CD1c-positive myeloid dendritic cell (primary cell): Measurements from ENCODE around the gene SETD2.

Source experiments
- DNase-seq: peaks from one replicate; pipeline ENCODE4 v3.0.0-alpha.2; 2016; ENCODE audit errors: extremely low spot score

Gene SETD2

DNA sequence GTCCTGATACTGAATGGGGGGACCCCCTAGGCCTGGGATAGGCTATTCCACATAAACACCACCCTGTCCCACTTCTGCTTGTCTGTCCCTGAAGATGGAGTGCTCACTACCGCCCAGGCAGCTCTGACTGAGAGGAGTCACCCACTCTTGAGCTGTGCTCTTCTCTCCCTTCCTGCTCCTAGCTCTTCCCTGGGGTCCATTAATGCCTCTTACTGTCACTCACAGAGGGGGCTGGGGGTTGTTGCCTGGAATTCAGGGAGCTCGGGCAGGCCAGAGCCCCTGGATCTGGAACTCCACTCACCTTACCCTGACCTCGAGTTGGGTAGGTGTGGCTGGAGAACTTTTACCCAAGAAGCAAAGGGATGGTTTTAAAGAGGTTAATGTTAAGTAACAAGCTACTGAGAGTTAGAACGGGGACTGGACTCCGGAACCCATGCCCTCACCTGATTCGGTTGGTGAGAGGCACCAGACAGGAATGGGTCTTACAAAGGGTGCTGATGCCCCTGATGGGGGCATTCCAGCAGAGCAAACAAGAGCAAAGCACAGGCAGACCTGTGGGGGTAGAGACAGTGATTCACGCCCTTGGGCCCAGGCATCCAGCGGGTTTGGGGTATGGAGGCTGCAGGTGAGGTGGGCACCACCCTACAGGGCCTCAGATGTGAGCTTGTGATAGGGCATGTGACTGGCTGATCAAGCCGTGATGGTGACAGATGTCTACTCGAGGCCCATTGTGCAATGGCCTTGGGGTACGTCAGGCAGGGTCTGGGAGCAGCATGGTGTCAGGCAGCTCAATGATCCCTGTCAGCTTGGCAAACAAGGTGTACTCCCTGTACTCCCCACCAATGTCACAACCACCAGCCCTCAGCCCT is 179.1 kb downstream of the SETD2 start:
- DNase-seq: no peak

DNA sequence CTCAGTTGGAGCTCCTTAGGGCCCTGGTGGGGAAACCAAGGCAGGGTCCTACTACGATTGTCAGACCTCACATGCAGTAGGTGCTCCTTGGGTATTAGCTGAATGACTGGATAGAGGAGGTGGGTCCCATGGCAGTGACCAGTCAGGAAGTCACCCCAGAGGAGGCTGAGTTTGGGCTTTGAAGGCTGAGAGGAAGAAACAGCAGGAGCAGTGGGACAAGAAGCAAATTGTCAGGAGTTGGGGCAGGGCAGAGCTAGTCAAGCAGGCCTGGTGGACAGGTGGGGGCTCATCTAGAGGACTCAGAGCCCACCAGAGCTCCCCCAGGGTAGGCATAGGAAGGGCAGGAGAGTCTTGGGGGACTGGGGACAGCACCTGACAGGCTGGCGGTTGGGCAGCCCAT is 181.4 kb downstream of the SETD2 start:
- no peak for DNase-seq

DNA sequence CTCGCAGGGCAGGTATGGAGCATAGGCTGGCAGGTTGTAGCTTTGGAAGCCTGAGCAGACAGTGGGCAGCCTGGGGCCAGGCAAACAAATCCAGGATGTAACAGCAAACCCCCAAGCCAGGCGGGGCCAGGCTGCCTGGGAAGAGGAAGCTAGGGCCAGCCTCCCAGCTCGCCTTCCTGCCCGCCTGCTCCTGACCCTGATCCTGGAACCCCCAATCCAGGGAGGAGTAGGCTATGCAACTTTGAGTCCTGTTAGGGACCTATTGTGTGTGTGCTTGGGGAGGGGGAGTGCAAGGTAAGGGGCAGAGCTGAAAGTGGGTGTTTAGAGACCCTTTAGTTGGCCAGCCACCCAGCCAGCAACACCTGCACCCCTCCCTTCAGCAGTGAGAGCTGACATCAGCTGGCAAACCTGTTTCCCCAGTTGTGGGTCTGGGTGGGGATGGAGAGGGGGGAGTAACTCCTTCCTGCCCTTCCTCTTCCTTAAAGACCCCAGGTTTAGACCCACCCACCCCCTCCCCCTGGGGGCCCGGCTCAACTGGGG is 181.9 kb downstream of the SETD2 start:
- peak; percentile 48 for DNase-seq

DNA sequence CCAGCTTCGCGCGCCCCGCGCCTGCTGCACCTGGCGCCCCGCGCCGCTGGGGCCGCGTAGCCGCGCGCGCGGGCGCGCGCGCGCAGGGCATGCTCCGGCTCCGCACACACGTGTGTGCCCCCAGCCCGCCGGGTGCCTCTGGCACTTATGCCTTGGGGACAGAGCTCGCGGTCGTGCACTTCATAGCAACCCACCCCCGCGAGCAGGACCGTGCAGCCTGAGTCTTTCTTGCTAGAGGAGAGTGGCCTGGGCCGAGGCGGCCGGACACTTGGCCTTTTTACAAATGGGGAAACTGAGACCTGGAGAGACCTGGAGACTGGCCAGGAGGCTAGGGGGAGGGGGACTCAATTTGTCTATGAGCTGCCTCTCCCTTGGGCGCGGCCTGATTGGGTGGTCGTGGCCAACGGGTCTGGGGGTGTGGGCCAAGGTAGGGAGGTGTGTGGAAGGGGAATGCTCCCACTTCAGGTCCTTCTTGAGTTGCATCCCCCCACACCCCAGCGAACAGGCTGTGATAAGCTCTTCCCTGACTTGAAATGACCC is 183.9 kb downstream of the SETD2 start:
- DNase-seq: no peak

DNA sequence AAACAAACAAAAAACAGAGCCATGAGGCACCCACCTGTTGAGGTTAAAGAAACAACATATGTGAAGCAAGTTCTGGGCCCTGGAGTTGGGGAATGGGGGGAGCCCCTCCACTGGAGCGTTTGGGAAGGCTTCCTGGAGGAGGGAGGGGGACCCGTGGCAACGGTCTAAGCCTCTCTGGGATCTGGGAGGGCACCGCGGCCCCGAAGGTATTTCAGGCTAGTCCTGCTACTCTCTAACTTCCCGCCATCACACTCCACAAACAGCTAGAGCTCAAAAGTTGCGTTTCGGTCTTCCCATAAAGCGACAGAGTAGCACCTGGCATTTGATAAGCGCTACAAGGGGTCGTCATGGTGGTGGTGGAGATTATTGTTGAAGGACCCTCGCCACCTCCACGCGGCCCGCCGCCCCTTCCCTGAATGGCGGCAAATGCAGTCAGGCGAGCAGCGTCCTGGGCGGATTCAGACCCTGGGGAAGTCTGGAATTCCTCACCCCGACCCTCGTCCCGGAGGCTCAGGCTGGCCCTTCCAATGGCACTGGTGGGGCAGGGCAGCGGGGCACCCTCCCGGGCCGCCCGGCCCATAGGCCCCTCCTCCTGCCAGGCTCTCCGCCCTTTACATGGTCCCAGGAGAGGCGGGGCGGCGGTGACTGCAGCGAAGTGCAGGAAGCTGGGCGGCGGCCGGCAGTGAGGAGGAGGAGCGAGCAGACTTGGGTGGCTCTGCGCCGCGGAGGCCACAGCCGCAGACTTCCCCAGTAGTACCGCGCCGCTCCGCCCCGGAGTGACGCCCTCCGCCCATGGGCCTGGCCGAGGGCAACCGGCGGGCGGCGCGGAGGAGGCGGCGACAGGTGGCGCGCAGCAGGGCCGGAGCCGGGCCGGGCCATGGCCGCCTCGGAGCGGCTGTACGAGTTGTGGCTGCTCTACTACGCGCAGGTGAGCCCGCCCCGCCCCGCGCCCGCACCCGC is 184.6 kb downstream of the SETD2 start, which contains the start of gene NBEAL2:
TSS of gene NBEAL2 (plus strand) at position 682 of the 960 bp plus-strand sequence. CDS start at position 878, 196 bp downstream.
- DNase-seq: peak; percentile 97

DNA sequence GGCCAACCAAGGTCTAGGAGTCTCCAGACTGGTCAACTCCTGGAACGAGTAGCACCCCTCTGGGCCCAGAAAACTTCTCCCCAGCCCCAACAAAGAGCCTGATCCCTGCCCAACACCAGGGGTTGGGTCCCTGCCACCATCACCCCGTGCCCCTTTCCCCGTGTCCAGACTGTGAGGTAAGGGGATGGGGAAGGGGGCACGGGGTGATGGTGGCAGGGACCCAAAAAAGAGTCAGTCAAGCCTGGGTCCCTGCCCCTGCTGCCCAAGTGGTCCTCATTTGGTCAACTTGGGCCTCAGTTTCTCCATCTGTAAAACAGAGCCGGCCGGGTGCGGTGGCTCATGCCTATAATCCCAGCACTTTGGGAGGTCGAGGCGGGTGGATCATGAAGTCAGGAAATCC is 185.5 kb downstream of the SETD2 start:
- no peak for DNase-seq

DNA sequence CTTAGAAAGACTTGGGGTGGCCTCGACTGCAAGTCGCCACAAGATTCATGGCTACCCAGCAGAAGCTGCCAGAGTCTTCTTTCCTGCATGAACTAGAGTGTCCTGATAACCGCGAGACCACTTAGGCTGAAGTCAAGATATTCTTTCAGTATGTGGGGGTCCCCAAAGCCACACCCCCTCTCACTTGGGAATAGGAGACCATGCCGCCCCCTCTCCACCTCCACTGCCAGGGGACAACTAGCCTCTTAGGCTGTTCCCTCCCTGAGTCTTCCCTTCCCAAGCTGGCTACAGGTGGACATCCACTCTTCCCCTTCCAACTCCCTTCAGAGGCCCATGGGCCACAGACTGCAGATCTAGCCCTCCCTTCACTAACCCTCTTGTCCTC is 186.1 kb downstream of the SETD2 start:
- DNase-seq: no peak

DNA sequence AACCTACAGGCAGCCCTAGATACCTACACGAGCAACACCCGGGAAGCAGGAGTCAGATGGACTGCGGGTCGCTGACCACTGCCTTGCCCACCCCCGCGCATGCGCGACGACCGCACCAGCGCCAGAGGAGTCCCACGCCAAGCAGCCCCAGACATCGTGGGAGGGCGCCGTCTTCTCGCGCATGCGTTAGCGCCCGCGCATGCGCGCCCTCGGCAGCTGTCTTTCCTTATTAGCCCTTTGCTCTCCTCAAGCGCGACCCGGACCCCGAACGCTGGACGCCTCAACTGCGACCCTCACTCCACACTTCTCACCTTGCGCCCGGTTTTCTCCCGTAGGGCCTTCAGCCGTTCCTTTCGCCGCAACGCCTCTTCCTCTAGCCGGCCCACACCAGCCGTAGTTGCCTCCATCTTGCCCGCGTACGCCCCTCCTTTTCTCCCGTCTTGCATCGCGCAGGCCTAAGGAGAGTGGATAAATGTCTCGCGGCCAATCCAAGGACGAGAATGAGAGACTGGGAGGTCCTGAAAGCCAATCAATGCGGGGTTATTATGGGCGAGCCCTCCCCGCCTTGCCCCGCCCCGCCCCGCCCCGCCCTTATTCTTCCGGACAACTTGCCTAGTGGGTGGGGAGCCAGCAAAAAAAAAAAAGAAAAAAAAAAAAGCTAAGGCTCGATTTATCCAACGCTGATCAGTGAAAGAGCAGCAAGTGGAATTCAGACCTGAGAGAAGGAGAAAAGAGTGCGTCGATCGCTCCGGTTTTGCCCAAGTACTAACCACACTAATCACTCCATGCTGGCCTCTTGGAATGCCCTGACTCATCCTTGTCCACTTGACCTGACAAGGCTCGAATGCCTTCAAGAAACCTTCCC is 187.4 kb downstream of the SETD2 start, which contains the start of gene CCDC12:
TSS of gene CCDC12 (minus strand) at position 420 of the 865 bp plus-strand sequence. CDS start at position 407, 13 bp downstream.
- peak; percentile 98 for DNase-seq

DNA sequence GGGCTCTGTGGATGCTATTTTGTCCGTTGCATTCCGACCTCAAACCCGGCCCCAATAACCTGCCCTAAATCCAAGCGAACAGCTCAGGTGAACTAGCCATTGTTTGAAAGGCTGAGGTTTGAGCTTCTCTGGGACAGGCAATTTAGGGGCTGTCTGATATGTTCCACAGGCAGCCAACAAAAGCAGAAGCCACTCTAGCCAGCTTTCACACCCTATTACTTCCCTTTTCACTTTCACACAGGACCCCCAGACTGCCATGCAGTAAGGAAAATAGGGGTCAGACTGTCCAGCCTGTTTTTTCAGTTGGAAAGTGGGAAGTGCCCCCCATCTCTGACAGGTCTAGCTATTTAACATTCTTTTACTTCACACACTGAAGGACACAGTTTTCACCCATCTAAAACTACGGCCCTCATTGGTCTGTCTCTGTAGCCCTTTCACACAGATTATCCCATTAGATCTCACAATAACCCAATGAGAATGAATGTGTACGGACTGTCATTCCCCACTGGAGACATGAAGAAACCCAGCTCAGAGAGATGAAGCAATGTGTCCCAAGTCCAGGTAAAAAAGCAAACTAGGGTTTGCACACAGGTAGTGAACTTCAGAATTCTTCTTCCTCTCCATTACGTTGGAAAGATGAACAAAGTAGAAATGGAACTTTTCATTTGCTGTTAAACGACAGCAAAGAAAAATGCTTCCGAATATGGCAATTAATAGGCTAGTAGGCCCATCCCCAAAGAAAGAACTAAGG is 189.3 kb downstream of the SETD2 start:
- DNase-seq: peak; percentile 61

DNA sequence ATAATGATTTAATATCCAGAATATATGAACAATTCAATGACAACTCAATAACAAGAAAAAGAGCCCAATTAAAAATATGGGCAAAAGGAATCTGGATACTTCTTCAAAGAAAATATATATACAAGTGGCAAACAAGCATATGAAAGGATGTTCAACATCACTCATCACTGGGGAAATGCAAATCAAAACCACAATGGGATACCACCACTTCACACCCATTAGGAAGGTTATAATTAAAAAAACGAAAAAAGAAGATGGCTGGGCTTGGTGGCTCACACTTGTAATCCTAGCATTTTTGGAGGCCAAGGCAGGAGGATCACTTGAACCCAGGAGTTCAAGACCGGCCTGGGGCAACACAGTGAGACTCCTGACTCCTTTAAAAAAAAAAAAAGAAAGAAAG is 191.5 kb downstream of the SETD2 start:
- no peak for DNase-seq

DNA sequence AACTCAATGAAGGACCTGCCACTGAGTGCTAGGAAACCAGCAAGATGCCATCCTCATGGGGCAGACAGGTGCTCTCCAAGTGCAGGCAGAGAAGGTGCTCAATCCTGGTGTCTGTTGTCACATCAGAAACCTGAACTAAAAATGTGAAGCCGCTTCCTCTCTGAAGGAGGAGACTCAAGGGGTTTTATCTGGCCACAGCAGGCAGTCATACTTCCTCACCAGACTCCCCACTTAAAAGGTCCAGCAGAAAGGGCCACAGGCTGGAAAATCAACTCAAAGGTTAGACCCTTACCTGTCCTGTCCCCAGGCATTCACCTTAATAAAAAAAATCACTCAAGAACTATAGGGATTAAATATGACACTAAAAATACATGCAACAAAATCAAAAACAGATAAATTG is 192.2 kb downstream of the SETD2 start:
- no peak for DNase-seq

DNA sequence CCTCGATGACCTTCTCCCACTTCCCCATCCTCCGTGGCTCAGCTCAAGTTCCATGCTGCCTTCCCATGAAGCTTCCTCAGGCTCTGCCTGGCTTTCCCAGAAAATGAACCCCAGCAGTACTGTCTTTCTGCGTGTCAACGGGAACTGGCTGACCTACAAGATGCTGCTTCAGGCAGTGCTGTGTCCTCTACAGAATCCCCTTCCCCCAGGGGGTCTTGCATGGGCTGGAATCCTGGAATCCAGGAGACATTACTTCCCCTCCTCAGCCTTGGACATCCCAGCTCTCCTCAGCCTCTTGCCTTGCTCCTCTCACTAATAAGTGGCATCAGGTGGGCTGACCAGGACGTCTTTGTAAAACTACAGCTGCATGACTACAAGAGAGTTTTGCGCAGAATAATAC is 192.8 kb downstream of the SETD2 start:
- DNase-seq: no peak

DNA sequence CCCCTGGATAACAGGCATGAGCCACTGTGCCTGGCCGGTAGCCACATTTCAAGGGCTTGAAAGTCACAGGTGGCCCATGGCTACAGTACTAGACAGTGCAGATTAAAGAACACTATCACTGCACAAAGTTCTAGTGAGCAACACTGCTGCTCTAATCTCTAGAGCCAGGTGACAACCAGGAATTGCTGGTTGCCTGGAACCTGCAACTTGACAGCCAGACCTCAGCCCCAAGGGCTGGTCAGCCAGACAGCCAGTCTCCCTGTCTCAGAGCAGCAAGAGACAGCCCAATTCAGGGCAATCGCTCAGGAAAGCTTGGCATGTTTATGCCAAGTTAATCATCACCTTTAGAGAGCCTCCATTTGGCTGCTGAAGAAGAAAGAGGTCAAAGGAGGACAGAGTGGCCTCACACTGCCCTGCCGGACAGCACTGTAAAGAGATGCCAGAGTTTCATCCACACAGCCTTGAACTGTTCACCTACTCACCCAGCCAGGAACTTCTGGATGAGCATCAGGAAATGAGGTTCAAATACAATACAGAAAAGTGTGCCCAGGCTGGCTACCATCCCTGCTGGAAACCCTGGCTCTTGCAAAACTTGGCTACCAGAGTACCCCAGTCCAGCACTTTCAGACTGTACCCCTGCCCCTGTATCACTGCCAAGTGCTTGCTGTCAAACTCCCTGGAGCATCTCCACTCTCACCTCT is 193.4 kb downstream of the SETD2 start:
- no peak for DNase-seq

DNA sequence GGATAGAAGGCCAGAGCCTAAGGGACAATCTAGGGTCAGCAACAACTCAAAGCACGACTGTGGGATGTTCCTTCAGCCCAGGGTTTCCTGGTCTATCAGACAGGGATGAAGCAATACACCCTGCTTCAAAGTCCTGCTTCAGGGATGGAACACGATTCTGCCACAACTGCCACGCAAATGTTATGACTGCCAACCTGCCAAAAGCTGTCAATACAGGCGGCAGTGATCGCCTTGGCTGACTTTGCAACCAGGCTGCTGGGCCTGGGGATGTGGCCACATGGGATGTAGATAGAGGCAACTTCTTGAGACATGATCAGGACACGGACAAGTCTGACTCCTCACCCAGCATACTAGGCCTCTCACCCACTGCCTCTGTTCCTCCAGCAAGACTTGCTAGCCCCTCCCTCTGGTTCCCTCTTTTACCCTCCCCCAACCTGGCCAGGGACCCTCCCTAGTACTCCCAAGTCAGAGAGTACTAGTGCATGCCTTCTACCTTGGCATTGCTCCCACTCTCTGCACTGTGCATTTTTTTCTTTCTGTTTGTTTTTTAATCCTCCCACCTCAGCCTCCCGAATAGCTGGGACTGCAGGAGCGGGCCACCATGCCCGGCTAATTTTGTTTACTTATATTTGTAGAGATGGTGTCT is 195.0 kb downstream of the SETD2 start:
- no peak for DNase-seq

DNA sequence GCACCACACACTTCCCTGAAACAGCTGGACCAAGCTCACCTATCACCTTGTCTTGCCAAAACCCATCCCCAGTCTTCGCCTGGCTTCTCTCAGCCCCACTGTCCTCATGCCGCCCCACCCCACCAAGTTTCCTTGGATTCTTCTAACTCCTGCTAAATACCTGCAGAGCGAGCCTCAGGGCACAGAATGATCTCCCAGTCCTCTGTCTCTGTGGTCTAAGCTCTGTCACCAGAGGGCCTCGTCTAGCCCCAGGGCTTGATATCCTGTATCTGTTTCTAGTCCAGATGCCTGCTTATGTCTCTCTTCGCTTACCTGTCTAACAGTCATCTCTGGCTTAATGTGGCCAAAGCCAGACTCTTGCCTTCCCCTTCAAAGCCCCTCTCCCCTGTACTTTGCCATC is 197.1 kb downstream of the SETD2 start:
- DNase-seq: no peak
